Erythroblast (primary cell): ENCODE measurements around the gene ADI1.

Experiments used
- GATA1 ChIP-seq: IDR thresholded peaks from 2 replicates; pipeline ENCODE4 v1.6.1; 2011; ENCODE audit warnings: low read depth, mild to moderate bottlenecking, control low read depth, low read length, moderate library complexity
- POLR2A ChIP-seq: IDR thresholded peaks from 2 replicates; pipeline ENCODE4 v1.6.1; 2011; ENCODE audit warnings: mild to moderate bottlenecking, low read length

DNA sequence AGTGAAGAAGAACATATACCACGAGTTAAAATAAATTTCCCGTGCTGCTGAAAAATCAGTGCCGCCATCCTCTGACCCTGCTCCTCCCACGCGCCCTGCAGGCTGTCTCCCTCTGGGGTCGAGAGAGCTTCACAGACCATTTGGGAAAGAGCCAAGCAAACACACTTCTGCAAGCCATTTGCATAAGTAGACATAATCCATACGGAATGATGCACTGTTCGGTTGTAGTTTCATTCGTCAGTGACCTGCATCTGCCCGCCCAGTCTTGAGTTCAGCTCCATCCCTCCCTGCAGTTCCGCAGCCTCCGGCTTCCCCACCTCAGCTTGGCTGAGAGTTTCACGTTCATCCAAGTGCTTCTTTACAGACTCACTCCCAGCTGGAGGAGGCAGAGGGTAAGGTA lies 70.2 kb downstream of the ADI1 start:
- TF ChIP-seq POLR2A (no peak), GATA1 (no peak)
